LNCaP clone FGC (cell line): ENCODE results near the gene DOCK2.

Experiments used
- DNase-seq: peaks from one replicate; pipeline ENCODE4 v3.0.0-alpha.2; 2011; ENCODE audit warnings: low read depth
- H3K4me3 ChIP-seq: 2 replicates; pipeline ENCODE4 v1.5.1; 2011; ENCODE audit warnings: mild to moderate bottlenecking, low read depth, low read length, control low read depth
- CTCF ChIP-seq: IDR thresholded peaks from 2 replicates; pipeline ENCODE4 v1.5.1; 2012; ENCODE audit warnings: mild to moderate bottlenecking; ENCODE audit not compliant: control insufficient read depth, insufficient read depth; ENCODE audit errors: extremely low read depth

Gene DOCK2

GRCh38 chr5:169871826-169872490, 234.9 kb downstream of the DOCK2 start:
- no peak for DNase-seq
- TF ChIP-seq CTCF: no peak
- no peak overlapping the region for H3K4me3 ChIP-seq

DNA sequence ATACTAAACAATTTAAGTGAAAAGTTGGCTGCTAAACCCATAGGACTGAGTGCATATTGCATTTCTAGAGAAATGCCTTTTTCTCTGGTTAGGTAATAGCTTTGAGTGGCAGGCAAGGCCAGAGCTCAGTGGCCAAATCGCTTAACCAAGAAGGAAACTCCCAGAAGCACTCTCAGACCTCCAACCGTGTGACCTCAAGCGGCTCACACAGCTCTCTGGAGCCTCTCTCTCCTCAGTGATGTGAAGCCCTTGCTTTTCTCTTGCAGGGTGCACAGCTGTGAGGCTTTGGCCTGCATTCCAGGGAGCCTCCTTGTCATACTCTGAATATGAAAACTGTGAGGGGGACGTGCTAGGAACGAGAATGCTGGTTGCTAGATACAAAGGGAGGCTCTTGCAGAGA, 236.6 kb downstream of the DOCK2 start:
- H3K4me3 ChIP-seq: no peak overlapping the region
- DNase-seq: no peak

GRCh38 chr5:169874621-169875020, 237.5 kb downstream of the DOCK2 start:
- H3K4me3 ChIP-seq: no peak overlapping the region
- DNase-seq: no peak
- no peak for TF ChIP-seq CTCF

More for the DNA sequence above, 236.6 kb downstream of the DOCK2 start:
- TF ChIP-seq CTCF: no peak

DNA sequence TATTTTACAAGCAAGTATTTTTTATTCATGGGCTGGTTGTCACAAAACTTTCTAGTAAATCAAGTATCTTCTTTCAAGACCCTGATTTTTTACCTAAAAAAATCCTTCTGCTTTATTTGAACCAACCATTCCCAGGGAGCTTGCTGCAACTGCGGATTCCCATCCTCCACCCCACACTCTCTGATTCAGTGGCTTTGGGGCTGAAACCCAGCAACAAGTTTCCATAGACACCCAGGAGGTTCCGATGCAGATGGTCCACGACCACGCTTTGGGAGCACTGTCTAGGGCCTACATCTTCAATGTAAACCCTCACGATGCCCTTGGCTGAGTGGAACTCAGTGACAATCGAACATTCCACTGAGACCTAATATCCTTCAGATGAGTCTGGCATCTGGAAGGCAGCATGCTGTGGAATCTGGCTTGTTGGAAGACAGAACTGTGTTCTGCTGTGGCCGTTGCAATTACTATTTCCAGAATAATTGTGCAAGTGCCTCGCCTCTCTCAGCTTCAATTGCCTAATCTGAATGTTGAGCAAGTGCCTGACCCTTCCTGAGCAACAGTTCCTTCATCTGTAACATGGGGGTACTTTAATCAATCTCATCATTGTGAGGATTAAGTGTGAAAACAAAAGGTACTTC, 238.1 kb downstream of the DOCK2 start:
- TF ChIP-seq CTCF: no peak
- DNase-seq: no peak
- no peak overlapping the region for H3K4me3 ChIP-seq

- no peak for DNase-seq
- no peak for TF ChIP-seq CTCF
- no peak overlapping the region for H3K4me3 ChIP-seq
These were observed 238.7 kb downstream of the DOCK2 start for GRCh38 chr5:169875731-169876130.

DNA sequence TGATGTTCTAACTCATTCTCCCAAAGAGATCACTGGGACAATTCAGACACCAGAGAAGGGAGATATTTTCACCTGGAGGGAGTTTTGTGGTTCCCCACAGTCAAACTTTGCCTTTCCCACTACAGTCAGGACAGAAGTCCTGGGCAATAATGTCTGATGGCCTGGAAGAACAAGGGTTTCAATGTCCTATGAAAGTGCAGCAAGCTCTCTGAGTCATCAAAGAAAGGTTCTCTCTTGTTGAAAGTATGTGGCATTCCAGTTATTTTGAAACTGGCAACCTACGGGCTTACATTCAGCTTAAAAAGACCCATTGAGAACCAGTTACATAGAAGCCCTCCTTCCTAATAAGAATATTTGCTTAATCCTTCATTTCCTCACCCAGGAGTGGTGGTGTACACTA, 239.3 kb downstream of the DOCK2 start:
- no peak for DNase-seq
- TF ChIP-seq CTCF: no peak
- no peak overlapping the region for H3K4me3 ChIP-seq
